HG03025 (cell line): ENCODE data around the gene HLA-DQA1.
"Not testable (repeated sequence)": the region's sequence is repeated elsewhere in the genome, so short reads cannot be mapped to it uniquely, and the experiment has no call there.

Experiments used
- ATAC-seq: cut with Tn5 transposase; IDR thresholded peaks from one replicate; pipeline ENCODE4 v1.9.1; 2021; ENCODE audit warnings: mild to moderate bottlenecking, moderate library complexity; ENCODE audit not compliant: unreplicated experiment, low FRiP score

Gene HLA-DQA1

GRCh38 chr6:32637219-32637880 lies at the start of gene HLA-DQA1:
TSS of gene HLA-DQA1 (plus strand) at chr6:32637406. CDS start at chr6:32637459, 53 bp downstream.
- peak; percentile 63 for ATAC-seq

- no peak for ATAC-seq
Observed at GRCh38 chr6:32588156-32588555, 49.0 kb upstream of the HLA-DQA1 start.

- peak; percentile 94 for ATAC-seq
Observed at GRCh38 chr6:32589596-32590449, 47.4 kb upstream of the HLA-DQA1 start, which contains the start of gene HLA-DRB1. TSS of gene HLA-DRB1 (minus strand) at chr6:32589848. CDS start at chr6:32589742, 106 bp downstream.

GRCh38 chr6:32590713-32591112 lies 46.5 kb upstream of the HLA-DQA1 start:
- ATAC-seq, result not testable (repeated sequence)

GRCh38 chr6:32597024-32597423 lies 40.2 kb upstream of the HLA-DQA1 start:
- ATAC-seq, result no peak

- ATAC-seq, result no peak
Observed at GRCh38 chr6:32602383-32602782, 34.8 kb upstream of the HLA-DQA1 start.

- ATAC-seq, result no peak
Observed at GRCh38 chr6:32603222-32603621, 34.0 kb upstream of the HLA-DQA1 start.

GRCh38 chr6:32603888-32604287 lies 33.3 kb upstream of the HLA-DQA1 start:
- no peak for ATAC-seq

GRCh38 chr6:32604434-32604877 lies 32.8 kb upstream of the HLA-DQA1 start:
- ATAC-seq, result no peak

- no peak for ATAC-seq
Observed at GRCh38 chr6:32607263-32607987, 29.8 kb upstream of the HLA-DQA1 start.

GRCh38 chr6:32607988-32608298 lies 29.3 kb upstream of the HLA-DQA1 start:
- ATAC-seq, result no peak

GRCh38 chr6:32608362-32608761 lies 28.8 kb upstream of the HLA-DQA1 start:
- no peak for ATAC-seq

GRCh38 chr6:32609391-32609730 lies 27.8 kb upstream of the HLA-DQA1 start:
- no peak for ATAC-seq

GRCh38 chr6:32609731-32610640 lies 27.2 kb upstream of the HLA-DQA1 start:
- peak; percentile 92 for ATAC-seq

GRCh38 chr6:32610682-32611296 lies 26.4 kb upstream of the HLA-DQA1 start:
- ATAC-seq, result no peak

GRCh38 chr6:32613475-32613874 lies 23.7 kb upstream of the HLA-DQA1 start:
- no peak for ATAC-seq

GRCh38 chr6:32614366-32615081 lies 22.7 kb upstream of the HLA-DQA1 start:
- ATAC-seq, result no peak

- ATAC-seq, result no peak
Observed at GRCh38 chr6:32615885-32616532, 21.2 kb upstream of the HLA-DQA1 start.

- ATAC-seq, result no peak
Observed at GRCh38 chr6:32617751-32618150, 19.5 kb upstream of the HLA-DQA1 start.
